ENCODE results near the gene ADRM1.

GRCh38 chr20:62299666-62300236, 3.0 kb upstream of the ADRM1 start:
- TF ChIP-seq CTCF (conservative IDR thresholded peaks at IDR 0.05; ENCODE audit: low read depth, low read length) (no peak), MAFK (IDR thresholded peaks at IDR 0.05; ENCODE audit: low read depth, low read length) (no peak), RCOR1 (IDR thresholded peaks at IDR 0.05; ENCODE audit: insufficient replicate concordance, low read length) (no peak), MXI1 (IDR thresholded peaks at IDR 0.05; ENCODE audit: borderline replicate concordance, low read depth, low read length) (no peak), SMC3 (IDR thresholded peaks at IDR 0.05; ENCODE audit: low read depth, low read length) (no peak), FOS (IDR thresholded peaks at IDR 0.05; ENCODE audit: low read depth, low read length) (no peak), USF2 (IDR thresholded peaks at IDR 0.05; ENCODE audit: low read depth, low read length) (no peak), POLR2A (IDR thresholded peaks at IDR 0.05; ENCODE audit: low read depth, low read length) (no peak), RAD21 (IDR thresholded peaks at IDR 0.05; ENCODE audit: low read length) (no peak)
